Trophoblast cell (in vitro differentiated cells and primary cell): Measurements from ENCODE around the gene FAM156A.
"Not testable (repeated sequence)": the region's sequence is repeated elsewhere in the genome, so short reads cannot be mapped to it uniquely, and the experiment has no call there.

ENCODE experiments used
- DNase-seq, 2 donors: peaks; one replicate each; pipeline ENCODE4 v3.0.0-alpha.2; 2016
- H2AFZ ChIP-seq: 2 replicates; pipeline ENCODE4 v1.6.1; 2013; ENCODE audit warnings: low read length, moderate library complexity, mild to moderate bottlenecking; ENCODE audit not compliant: insufficient read depth, poor library complexity
- H2AK5ac ChIP-seq: 2 replicates; pipeline ENCODE4 v1.6.1; 2013; ENCODE audit warnings: mild to moderate bottlenecking, low read length
- H2BK120ac ChIP-seq: 2 replicates; pipeline ENCODE4 v1.6.1; 2013; ENCODE audit warnings: low read length, mild to moderate bottlenecking, moderate library complexity; ENCODE audit not compliant: insufficient read depth, poor library complexity
- H2BK12ac ChIP-seq: 2 replicates; pipeline ENCODE4 v1.6.1; 2013; ENCODE audit warnings: mild to moderate bottlenecking, low read length, moderate library complexity
- H2BK5ac ChIP-seq: 2 replicates; pipeline ENCODE4 v1.6.1; 2013; ENCODE audit warnings: low read length, low read depth, moderate library complexity, mild to moderate bottlenecking; ENCODE audit not compliant: poor library complexity
- H3K14ac ChIP-seq: 2 replicates; pipeline ENCODE4 v1.6.1; 2013; ENCODE audit warnings: mild to moderate bottlenecking, low read length
- H3K18ac ChIP-seq: 2 replicates; pipeline ENCODE4 v1.6.1; 2013; ENCODE audit warnings: mild to moderate bottlenecking, low read length
- H3K23ac ChIP-seq: 2 replicates; pipeline ENCODE4 v1.6.1; 2013; ENCODE audit warnings: low read length
- H3K27ac ChIP-seq: 2 replicates; pipeline ENCODE4 v1.5.1; 2013; ENCODE audit warnings: low read depth, mild to moderate bottlenecking, inconsistent platforms, low read length, moderate library complexity
- H3K27me3 ChIP-seq: 2 replicates; pipeline ENCODE4 v1.6.1; 2013; ENCODE audit warnings: inconsistent platforms, mild to moderate bottlenecking, low read length, moderate library complexity; ENCODE audit not compliant: insufficient read depth
- H3K36me3 ChIP-seq, 2 experiments: 1 replicate in 1 of 2; 2 replicates in 1 of 2; pipeline ENCODE4 v1.6.1; 2013; ENCODE audit warnings: low read length in 2 of 2, mild to moderate bottlenecking in 2 of 2, moderate library complexity in 1 of 2; ENCODE audit not compliant: insufficient read depth in 2 of 2, control insufficient read depth in 1 of 2
- H3K4ac ChIP-seq: 2 replicates; pipeline ENCODE4 v1.6.1; 2013; ENCODE audit warnings: low read depth, mild to moderate bottlenecking, low read length, moderate library complexity
- H3K4me1 ChIP-seq, 2 experiments: 1 replicate in 1 of 2; 2 replicates in 1 of 2; pipeline ENCODE4 v1.6.1; 2013; ENCODE audit warnings: low read length in 2 of 2, mild to moderate bottlenecking in 2 of 2, moderate library complexity in 1 of 2; ENCODE audit not compliant: insufficient read depth in 2 of 2, control insufficient read depth in 1 of 2
- H3K4me2 ChIP-seq: 2 replicates; pipeline ENCODE4 v1.6.1; 2013; ENCODE audit warnings: inconsistent platforms, mild to moderate bottlenecking, low read length, moderate library complexity
- H3K4me3 ChIP-seq: 2 replicates; pipeline ENCODE4 v1.5.1; 2013; ENCODE audit warnings: mild to moderate bottlenecking, low read depth, low read length, inconsistent platforms
- H3K79me1 ChIP-seq: one replicate; pipeline ENCODE4 v1.6.1; 2013; ENCODE audit warnings: low read length
- H3K79me2 ChIP-seq: 2 replicates; pipeline ENCODE4 v1.6.1; 2013; ENCODE audit warnings: low read length, mild to moderate bottlenecking; ENCODE audit not compliant: control insufficient read depth, insufficient read depth, poor library complexity
- H3K9ac ChIP-seq: 2 replicates; pipeline ENCODE4 v1.6.1; 2013; ENCODE audit warnings: mild to moderate bottlenecking, low read length
- H3K9me3 ChIP-seq: 2 replicates; pipeline ENCODE4 v1.6.1; 2013; ENCODE audit warnings: low read depth, mild to moderate bottlenecking, control low read depth, inconsistent platforms, low read length; ENCODE audit not compliant: insufficient read depth
- H4K12ac ChIP-seq: 2 replicates; pipeline ENCODE4 v1.6.1; 2013; ENCODE audit warnings: low read depth, mild to moderate bottlenecking, low read length, moderate library complexity
- H4K8ac ChIP-seq: 2 replicates; pipeline ENCODE4 v1.6.1; 2013; ENCODE audit warnings: low read depth, mild to moderate bottlenecking, low read length, moderate library complexity
- H4K91ac ChIP-seq: one replicate; pipeline ENCODE4 v1.6.1; 2013; ENCODE audit warnings: low read depth, mild to moderate bottlenecking, low read length, moderate library complexity
- WGBS: extraction: QIAGEN DNeasy Blood & Tissue Kit; methylation state at CpG from one replicate; pipeline ENCODE4 v1.1.7; 2013; ENCODE audit warnings: missing lambda C conversion rate; ENCODE audit not compliant: insufficient read length, insufficient coverage; ENCODE audit errors: extremely low coverage; 5-methylcytosine and 5-hydroxymethylcytosine counted together

Gene FAM156A

DNA sequence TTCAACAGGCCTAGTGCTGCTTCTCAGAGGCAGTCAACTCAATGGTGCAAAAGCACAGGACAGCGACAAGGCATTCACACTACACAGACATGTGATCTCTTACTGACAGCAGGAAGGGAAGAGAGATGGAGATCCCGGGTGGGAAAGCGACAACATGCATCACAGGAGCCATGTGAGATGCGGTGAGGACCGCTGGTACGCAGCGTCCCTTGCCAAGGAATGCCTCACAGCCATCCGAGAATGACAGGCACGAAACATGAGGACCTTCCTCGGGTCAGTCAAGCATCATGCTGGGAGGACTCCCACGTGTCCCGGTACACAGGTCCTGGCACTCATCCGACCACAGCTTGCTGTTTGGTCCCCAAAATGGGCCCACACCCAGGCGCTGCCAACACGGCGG is 10.8 kb downstream of the FAM156A start:
- not testable (repeated sequence) for H2BK5ac ChIP-seq, H3K4me1 ChIP-seq, H3K14ac ChIP-seq, H3K79me1 ChIP-seq, H3K27ac ChIP-seq, H2AK5ac ChIP-seq, H3K79me2 ChIP-seq, H3K36me3 ChIP-seq, H4K91ac ChIP-seq, H4K12ac ChIP-seq, H3K27me3 ChIP-seq, H3K18ac ChIP-seq, H2BK12ac ChIP-seq, H2AFZ ChIP-seq, H3K4me3 ChIP-seq, H2BK120ac ChIP-seq, H4K8ac ChIP-seq, DNase-seq, H3K4ac ChIP-seq, H3K23ac ChIP-seq, H3K4me2 ChIP-seq, H3K9ac ChIP-seq, H3K9me3 ChIP-seq
- no CpG with 5 or more reads among the region's 16 CpGs for WGBS

GRCh38 chrX:52945838-52946494 is 12.4 kb downstream of the FAM156A start:
- not testable (repeated sequence) for H3K79me2 ChIP-seq, H3K4me2 ChIP-seq, H3K36me3 ChIP-seq, H3K27me3 ChIP-seq, H3K4ac ChIP-seq, H4K12ac ChIP-seq, H3K9me3 ChIP-seq, H2AK5ac ChIP-seq, H3K9ac ChIP-seq, H2BK120ac ChIP-seq, H4K8ac ChIP-seq, H3K14ac ChIP-seq, H3K18ac ChIP-seq, DNase-seq, H3K4me3 ChIP-seq, H2BK12ac ChIP-seq, H3K79me1 ChIP-seq, H3K23ac ChIP-seq, H3K27ac ChIP-seq, H4K91ac ChIP-seq, H2AFZ ChIP-seq, H2BK5ac ChIP-seq, H3K4me1 ChIP-seq
- WGBS: no CpG with 5 or more reads among the region's 14 CpGs

- not testable (repeated sequence) for H4K8ac ChIP-seq, H3K36me3 ChIP-seq, H3K4me2 ChIP-seq, H2AFZ ChIP-seq, H3K9me3 ChIP-seq, H4K12ac ChIP-seq, H4K91ac ChIP-seq, H3K18ac ChIP-seq, H3K4me3 ChIP-seq, H3K79me1 ChIP-seq, H2BK12ac ChIP-seq, H2BK5ac ChIP-seq, H3K4me1 ChIP-seq, H3K9ac ChIP-seq, H3K79me2 ChIP-seq, H3K14ac ChIP-seq, H3K27me3 ChIP-seq, H3K4ac ChIP-seq, H3K23ac ChIP-seq, H3K27ac ChIP-seq, H2AK5ac ChIP-seq, DNase-seq, H2BK120ac ChIP-seq
- no CpG with 5 or more reads among the region's 10 CpGs for WGBS
Observed at GRCh38 chrX:52941728-52942127, 16.6 kb downstream of the FAM156A start.

- not testable (repeated sequence) for H2BK120ac ChIP-seq, H3K23ac ChIP-seq, H3K9ac ChIP-seq, H2BK5ac ChIP-seq, H3K4me2 ChIP-seq, H3K4me3 ChIP-seq, H3K18ac ChIP-seq, DNase-seq, H2BK12ac ChIP-seq, H3K79me2 ChIP-seq, H3K79me1 ChIP-seq, H3K27me3 ChIP-seq, H3K36me3 ChIP-seq, H2AK5ac ChIP-seq, H3K4me1 ChIP-seq, H4K12ac ChIP-seq, H4K8ac ChIP-seq, H2AFZ ChIP-seq, H3K9me3 ChIP-seq, H4K91ac ChIP-seq, H3K27ac ChIP-seq, H3K14ac ChIP-seq, H3K4ac ChIP-seq
- WGBS: no CpG with 5 or more reads among the region's 4 CpGs
Observed at GRCh38 chrX:52940704-52941103, 17.6 kb downstream of the FAM156A start.
